B cell (primary cell): ENCODE data around the gene FUNDC1.

ENCODE experiments used
- EZH2 ChIP-seq: IDR thresholded peaks from 2 replicates; pipeline ENCODE4 v1.6.1; 2012; ENCODE audit warnings: borderline replicate concordance, low read depth, mild to moderate bottlenecking, moderate library complexity, low read length; ENCODE audit not compliant: insufficient read depth, poor library complexity, severe bottlenecking
- TF ChIP-seq, protein P1 (sequence below): fragments of 200-600 bp; IDR thresholded peaks from one replicate; pipeline ENCODE4 v1.8.0; 2022; ENCODE audit warnings: antibody characterized with exemption, mild to moderate bottlenecking

- TF ChIP-seq, protein P1, sequence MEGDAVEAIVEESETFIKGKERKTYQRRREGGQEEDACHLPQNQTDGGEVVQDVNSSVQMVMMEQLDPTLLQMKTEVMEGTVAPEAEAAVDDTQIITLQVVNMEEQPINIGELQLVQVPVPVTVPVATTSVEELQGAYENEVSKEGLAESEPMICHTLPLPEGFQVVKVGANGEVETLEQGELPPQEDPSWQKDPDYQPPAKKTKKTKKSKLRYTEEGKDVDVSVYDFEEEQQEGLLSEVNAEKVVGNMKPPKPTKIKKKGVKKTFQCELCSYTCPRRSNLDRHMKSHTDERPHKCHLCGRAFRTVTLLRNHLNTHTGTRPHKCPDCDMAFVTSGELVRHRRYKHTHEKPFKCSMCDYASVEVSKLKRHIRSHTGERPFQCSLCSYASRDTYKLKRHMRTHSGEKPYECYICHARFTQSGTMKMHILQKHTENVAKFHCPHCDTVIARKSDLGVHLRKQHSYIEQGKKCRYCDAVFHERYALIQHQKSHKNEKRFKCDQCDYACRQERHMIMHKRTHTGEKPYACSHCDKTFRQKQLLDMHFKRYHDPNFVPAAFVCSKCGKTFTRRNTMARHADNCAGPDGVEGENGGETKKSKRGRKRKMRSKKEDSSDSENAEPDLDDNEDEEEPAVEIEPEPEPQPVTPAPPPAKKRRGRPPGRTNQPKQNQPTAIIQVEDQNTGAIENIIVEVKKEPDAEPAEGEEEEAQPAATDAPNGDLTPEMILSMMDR, result no peak
- TF ChIP-seq EZH2, result no peak
Measured at GRCh38 chrX:44580466-44580865, 37.8 kb upstream of the FUNDC1 start.
